ENCODE data around the gene TRIM9.

DNA sequence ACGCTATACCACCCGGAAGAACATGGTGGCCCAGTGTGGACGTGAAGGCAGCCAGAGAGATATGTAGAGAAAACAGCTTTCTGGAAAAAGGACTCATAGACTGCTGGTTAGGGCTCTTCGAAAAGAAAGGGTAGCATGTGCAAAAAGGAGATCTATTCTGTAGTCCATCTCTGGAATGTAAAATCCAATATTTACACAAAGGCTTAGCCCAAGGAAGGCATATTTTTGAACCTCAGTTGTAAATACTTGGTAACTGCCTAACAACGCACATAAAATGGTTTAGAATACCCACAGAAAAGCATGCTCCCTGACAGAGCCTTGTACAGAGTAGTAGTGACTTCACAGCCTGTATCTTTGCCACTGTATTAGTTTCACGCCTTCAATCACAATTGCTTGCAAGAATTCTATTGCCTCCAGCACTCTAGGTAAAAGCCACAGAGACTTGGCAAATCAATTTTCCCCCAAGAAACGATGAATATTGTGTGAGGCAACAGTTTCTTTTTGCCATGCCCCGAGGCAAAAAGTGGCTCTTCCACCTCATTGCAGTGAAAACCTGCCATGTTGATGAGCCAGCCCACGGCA, 59.2 kb downstream of the TRIM9 start:
- TF ChIP-seq, protein P1, sequence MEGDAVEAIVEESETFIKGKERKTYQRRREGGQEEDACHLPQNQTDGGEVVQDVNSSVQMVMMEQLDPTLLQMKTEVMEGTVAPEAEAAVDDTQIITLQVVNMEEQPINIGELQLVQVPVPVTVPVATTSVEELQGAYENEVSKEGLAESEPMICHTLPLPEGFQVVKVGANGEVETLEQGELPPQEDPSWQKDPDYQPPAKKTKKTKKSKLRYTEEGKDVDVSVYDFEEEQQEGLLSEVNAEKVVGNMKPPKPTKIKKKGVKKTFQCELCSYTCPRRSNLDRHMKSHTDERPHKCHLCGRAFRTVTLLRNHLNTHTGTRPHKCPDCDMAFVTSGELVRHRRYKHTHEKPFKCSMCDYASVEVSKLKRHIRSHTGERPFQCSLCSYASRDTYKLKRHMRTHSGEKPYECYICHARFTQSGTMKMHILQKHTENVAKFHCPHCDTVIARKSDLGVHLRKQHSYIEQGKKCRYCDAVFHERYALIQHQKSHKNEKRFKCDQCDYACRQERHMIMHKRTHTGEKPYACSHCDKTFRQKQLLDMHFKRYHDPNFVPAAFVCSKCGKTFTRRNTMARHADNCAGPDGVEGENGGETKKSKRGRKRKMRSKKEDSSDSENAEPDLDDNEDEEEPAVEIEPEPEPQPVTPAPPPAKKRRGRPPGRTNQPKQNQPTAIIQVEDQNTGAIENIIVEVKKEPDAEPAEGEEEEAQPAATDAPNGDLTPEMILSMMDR (IDR thresholded peaks at IDR 0.05), result no peak
- TF ChIP-seq EZH2 (IDR thresholded peaks at IDR 0.05) (no peak), EZH2phosphoT487 (IDR thresholded peaks at IDR 0.05) (no peak)

Measured in neural progenitor cell (in vitro differentiated cells).